Skeletal muscle satellite cell (primary cell): ENCODE data around the gene TAF1C.

Experiments used
- H3K27me3 ChIP-seq: 2 replicates; pipeline ENCODE4 v1.7.0; 2013; ENCODE audit warnings: low read length; ENCODE audit not compliant: control insufficient read depth, insufficient read depth
- H3K36me3 ChIP-seq: 2 replicates; pipeline ENCODE4 v1.7.0; 2013; ENCODE audit warnings: mild to moderate bottlenecking, control low read depth, low read length; ENCODE audit not compliant: insufficient read depth
- H3K4me1 ChIP-seq: 2 replicates; pipeline ENCODE4 v1.7.0; 2013; ENCODE audit warnings: low read length; ENCODE audit not compliant: control insufficient read depth, insufficient read depth
- H3K4me2 ChIP-seq: 2 replicates; pipeline ENCODE4 v1.7.0; 2013; ENCODE audit warnings: mild to moderate bottlenecking, low read length
- H3K4me3 ChIP-seq: 2 replicates; pipeline ENCODE4 v1.7.0; 2013; ENCODE audit warnings: low read length
- H3K9ac ChIP-seq: 2 replicates; pipeline ENCODE4 v1.7.0; 2013; ENCODE audit warnings: mild to moderate bottlenecking, low read depth, low read length, moderate library complexity
- H3K9me3 ChIP-seq: replicated peaks from 2 replicates; pipeline ENCODE4 v1.7.0; 2013; ENCODE audit warnings: mild to moderate bottlenecking, control low read depth, low read length

The TAF1C gene

GRCh38 chr16:84195201-84196093 is 8.6 kb upstream of the TAF1C start:
- Histone ChIP-seq H3K36me3 (no peaks in the 10 kb centered on the region), H3K9ac (no peak overlapping the region), H3K27me3 (peaks cover 21% of the 10 kb centered on the region), H3K4me1 (peaks cover 16% of the 10 kb centered on the region), H3K4me3 (no peak overlapping the region), H3K9me3 (no peaks in the 10 kb centered on the region), H3K4me2 (no peak overlapping the region)

DNA sequence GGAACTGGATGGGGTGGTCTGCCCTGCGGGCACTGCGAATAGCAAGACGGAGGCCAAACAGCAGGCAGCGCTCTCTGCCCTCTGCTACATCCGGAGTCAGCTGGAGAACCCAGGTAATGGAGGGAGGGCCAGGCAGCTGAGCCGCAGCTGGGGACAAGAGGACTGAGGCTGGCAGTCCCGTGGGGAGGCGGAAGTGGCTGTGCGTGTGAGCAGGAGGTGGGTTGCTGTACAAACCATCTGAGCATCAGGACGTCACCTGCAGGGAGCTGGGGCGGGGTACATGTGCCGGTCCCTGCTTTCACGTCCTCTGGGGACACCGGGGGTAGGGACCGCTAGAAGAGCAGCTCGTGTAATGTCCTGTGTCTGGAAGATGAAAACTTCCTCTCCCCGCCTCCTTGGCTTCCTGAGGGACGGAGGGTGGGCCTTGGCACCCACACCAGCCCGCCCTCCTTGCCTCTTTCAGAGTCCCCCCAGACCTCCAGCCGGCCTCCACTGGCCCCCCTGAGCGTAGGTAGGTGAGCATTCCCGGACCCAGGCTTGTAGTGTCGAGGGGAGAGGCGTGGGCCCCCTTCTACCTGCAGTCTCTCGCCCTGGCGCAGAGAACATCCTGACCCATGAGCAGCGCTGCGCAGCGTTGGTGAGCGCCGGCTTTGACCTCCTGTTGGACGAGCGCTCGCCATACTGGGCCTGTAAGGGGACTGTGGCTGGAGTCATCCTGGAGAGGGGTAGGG is 7.8 kb upstream of the TAF1C start:
- Histone ChIP-seq H3K27me3 (peaks cover 21% of the 10 kb centered on the region), H3K9ac (no peak overlapping the region), H3K36me3 (no peaks in the 10 kb centered on the region), H3K4me3 (no peak overlapping the region), H3K4me2 (no peak overlapping the region), H3K4me1 (peaks cover 9% of the 10 kb centered on the region), H3K9me3 (no peaks in the 10 kb centered on the region)

- H3K27me3 ChIP-seq: peaks cover 21% of the 10 kb centered on the region
- no peak overlapping the region for H3K4me2 ChIP-seq
- H3K36me3 ChIP-seq: no peaks in the 10 kb centered on the region
- no peak overlapping the region for H3K4me3 ChIP-seq
- H3K9ac ChIP-seq: no peak overlapping the region
- peaks cover 6% of the 10 kb centered on the region for H3K4me1 ChIP-seq
- H3K9me3 ChIP-seq: no peaks in the 10 kb centered on the region
Observed at GRCh38 chr16:84194018-84194417, 7.2 kb upstream of the TAF1C start.

- H3K4me1 ChIP-seq: peaks cover 3% of the 10 kb centered on the region
- H3K9me3 ChIP-seq: no peaks in the 10 kb centered on the region
- H3K9ac ChIP-seq: no peak overlapping the region
- H3K36me3 ChIP-seq: no peaks in the 10 kb centered on the region
- no peak overlapping the region for H3K4me3 ChIP-seq
- H3K4me2 ChIP-seq: no peak overlapping the region
- peaks cover 21% of the 10 kb centered on the region for H3K27me3 ChIP-seq
Observed at GRCh38 chr16:84193480-84193879, 6.6 kb upstream of the TAF1C start.

GRCh38 chr16:84191466-84191865 is 4.6 kb upstream of the TAF1C start:
- H3K4me1 ChIP-seq: no peaks in the 10 kb centered on the region
- no peak overlapping the region for H3K4me3 ChIP-seq
- H3K4me2 ChIP-seq: no peak overlapping the region
- H3K9ac ChIP-seq: no peak overlapping the region
- peaks cover 20% of the 10 kb centered on the region for H3K27me3 ChIP-seq
- H3K36me3 ChIP-seq: no peaks in the 10 kb centered on the region
- H3K9me3 ChIP-seq: no peaks in the 10 kb centered on the region

- H3K4me3 ChIP-seq: no peak within 1 kb of the TSS
- no peaks in the 10 kb centered on the region for H3K9me3 ChIP-seq
- H3K4me2 ChIP-seq: no peak within 1 kb of the TSS
- H3K9ac ChIP-seq: no peak within 1 kb of the TSS
- H3K36me3 ChIP-seq: no peaks in the 10 kb centered on the region
- H3K27me3 ChIP-seq: peaks cover 19% of the 10 kb centered on the region
- H3K4me1 ChIP-seq: peaks cover under 1% of the 10 kb centered on the region
Observed at GRCh38 chr16:84190731-84191388, 4.0 kb upstream of the TAF1C start, which contains the start of gene ADAD2. Gene ADAD2 (plus strand): TSS chr16:84191157. CDS start chr16:84191231, 74 bp downstream.

GRCh38 chr16:84184775-84185174 is 2.1 kb downstream of the TAF1C start:
- H3K4me3 ChIP-seq: no peak overlapping the region
- no peaks in the 10 kb centered on the region for H3K9me3 ChIP-seq
- no peaks in the 10 kb centered on the region for H3K27me3 ChIP-seq
- H3K9ac ChIP-seq: no peak overlapping the region
- H3K36me3 ChIP-seq: peaks cover 44% of the 10 kb centered on the region
- H3K4me1 ChIP-seq: peaks cover 4% of the 10 kb centered on the region
- no peak overlapping the region for H3K4me2 ChIP-seq

GRCh38 chr16:84183911-84184591 is 2.8 kb downstream of the TAF1C start:
- Histone ChIP-seq H3K4me3 (no peak overlapping the region), H3K36me3 (peaks cover 50% of the 10 kb centered on the region)

DNA sequence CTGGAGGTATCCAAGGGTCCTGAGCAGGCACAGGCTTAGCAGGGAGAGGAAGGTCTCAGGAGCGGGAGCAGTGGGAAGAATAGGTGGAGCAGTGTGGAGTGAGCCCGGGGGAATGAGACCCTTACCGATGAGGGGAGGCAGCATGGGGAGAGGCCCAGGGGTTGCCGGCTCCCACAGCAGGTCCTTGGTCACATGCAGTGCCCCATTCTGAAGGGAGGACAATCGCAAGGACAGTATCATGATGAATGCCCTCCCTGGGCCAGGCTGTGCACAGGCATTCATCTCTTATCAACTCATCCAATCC is 3.3 kb downstream of the TAF1C start:
- no peak overlapping the region for H3K9ac ChIP-seq
- no peak overlapping the region for H3K4me3 ChIP-seq
- no peaks in the 10 kb centered on the region for H3K9me3 ChIP-seq
- peaks cover 4% of the 10 kb centered on the region for H3K4me1 ChIP-seq
- peaks cover 50% of the 10 kb centered on the region for H3K36me3 ChIP-seq
- no peaks in the 10 kb centered on the region for H3K27me3 ChIP-seq
- no peak overlapping the region for H3K4me2 ChIP-seq

More at GRCh38 chr16:84183911-84184591, 2.8 kb downstream of the TAF1C start:
- H3K27me3 ChIP-seq: no peaks in the 10 kb centered on the region
- peaks cover 4% of the 10 kb centered on the region for H3K4me1 ChIP-seq
- H3K4me2 ChIP-seq: no peak overlapping the region
- no peaks in the 10 kb centered on the region for H3K9me3 ChIP-seq
- no peak overlapping the region for H3K9ac ChIP-seq

DNA sequence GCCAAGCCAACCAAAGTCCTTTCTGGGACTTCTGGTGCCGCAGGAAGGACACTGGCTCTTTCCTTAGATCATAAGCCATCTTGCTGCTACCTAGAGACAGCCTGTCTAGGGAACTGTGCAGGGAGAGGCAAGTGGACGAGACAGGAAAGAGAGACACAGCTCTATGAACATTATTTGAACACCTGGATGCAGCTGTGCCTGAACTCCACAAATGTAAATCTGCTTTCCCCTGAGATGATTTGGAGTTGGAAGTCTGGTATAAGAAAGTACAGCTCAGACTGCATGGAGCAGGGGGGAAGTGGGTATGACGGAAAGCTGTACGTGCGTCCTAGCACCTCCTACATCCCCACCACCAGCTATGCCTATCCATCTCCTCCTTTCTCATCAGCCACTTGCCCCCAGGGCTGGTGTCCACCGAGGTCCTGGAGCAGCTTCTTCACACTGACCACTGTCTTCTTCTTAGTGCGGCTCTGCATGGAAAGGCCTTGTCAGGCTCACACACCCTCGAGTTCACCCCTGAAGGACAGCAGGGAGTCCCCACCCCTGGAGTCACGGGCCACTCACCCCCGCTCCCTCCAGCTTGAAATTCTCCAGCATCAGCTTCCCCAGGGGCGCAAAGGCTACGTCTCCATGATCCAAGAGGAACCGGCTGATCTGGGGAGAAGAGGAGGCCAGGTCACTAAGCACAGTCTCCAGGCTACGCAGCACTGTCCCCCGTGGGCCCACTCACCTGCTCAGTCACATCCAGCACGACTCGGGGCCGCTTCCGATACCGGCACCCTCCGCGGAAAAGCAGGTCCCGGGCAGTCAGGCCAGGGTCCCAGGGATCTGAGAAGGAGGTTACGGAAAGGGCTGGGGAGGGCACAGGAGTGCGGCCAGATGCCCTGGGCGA is 3.9 kb downstream of the TAF1C start:
- Histone ChIP-seq H3K9me3 (no peaks in the 10 kb centered on the region), H3K4me3 (no peak overlapping the region), H3K4me1 (peaks cover 9% of the 10 kb centered on the region), H3K9ac (no peak overlapping the region), H3K36me3 (peaks cover 54% of the 10 kb centered on the region), H3K27me3 (no peaks in the 10 kb centered on the region), H3K4me2 (no peak overlapping the region)
